GM21360 (cell line): ENCODE results near the gene ABCC1.
"Not testable (repeated sequence)": the region's sequence is repeated elsewhere in the genome, so short reads cannot be mapped to it uniquely, and the experiment has no call there.

Source experiments
- ATAC-seq: cut with Tn5 transposase; IDR thresholded peaks from one replicate; pipeline ENCODE4 v1.9.1; 2021; ENCODE audit warnings: mild to moderate bottlenecking, moderate library complexity; ENCODE audit not compliant: unreplicated experiment

Gene ABCC1

DNA sequence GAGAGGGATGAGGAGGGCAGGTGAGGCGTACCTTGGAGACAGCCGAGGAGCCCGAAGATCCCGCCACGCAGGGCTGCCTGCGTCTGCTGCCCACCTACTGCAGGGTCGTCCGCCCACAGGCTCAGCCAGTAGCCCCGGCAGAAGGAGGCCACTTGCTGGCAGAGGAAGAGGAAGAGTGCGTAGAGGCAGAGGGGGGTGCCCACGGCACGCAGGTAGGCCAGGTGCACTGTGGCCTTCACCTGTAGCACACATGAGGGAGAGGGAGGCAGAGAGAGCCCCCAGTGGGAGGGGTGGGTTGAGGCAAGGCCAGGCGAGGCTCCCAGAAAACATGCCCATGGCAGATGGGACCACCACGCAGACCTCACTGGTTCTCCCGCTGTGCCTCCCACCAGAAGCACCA is 220.2 kb downstream of the ABCC1 start:
- no peak for ATAC-seq

- ATAC-seq, result no peak
Observed at GRCh38 chr16:16171332-16171919, 222.0 kb downstream of the ABCC1 start.

DNA sequence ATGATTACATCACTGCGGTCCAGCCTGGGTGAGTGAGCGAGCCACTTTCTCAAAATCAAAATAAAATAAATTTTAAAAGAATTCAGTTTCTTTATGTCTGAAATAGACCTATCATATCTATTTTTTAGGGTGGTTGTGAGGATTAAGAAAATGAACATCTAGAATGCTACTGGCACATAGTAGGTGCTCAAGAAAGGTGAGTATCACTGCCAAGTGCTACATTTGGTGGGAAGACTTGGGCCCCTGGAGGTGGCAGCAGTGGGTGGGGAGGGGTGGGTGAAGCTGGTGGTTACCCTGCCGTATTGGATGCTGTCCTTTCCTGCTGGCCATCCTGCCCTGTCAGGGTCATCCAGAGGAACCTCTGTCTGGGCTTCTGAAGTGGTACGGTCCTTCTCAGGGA is 223.6 kb downstream of the ABCC1 start:
- ATAC-seq, result no peak

DNA sequence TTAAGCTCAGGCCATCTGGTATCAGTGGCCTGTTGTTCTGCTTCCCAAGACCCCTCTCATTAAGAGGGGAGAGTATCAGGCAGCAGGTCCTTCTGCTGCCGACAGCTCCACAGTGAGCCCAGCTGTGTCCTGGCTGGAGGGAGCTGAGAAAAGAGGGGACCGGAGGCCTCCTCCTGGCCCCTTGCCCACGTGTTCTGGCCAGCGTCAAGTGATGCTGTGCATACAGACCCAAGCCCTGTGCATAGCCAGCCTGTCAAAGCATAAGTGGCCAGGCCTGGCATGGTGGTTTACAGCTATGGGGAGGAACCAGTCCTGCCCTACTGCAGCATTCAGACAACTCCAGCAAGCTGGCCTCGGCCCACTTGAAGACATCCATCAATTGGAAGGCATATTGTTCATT is 225.9 kb downstream of the ABCC1 start:
- ATAC-seq, result no peak

- ATAC-seq, result no peak
Observed at GRCh38 chr16:16176328-16176727, 226.9 kb downstream of the ABCC1 start.

GRCh38 chr16:16178455-16179162 is 229.2 kb downstream of the ABCC1 start:
- ATAC-seq, result no peak

- ATAC-seq, result not testable (repeated sequence)
Observed at GRCh38 chr16:16181748-16182147, 232.3 kb downstream of the ABCC1 start.

GRCh38 chr16:16182918-16183317 is 233.5 kb downstream of the ABCC1 start:
- ATAC-seq, result no peak

GRCh38 chr16:16183562-16183961 is 234.1 kb downstream of the ABCC1 start:
- no peak for ATAC-seq

GRCh38 chr16:16184594-16184993 is 235.2 kb downstream of the ABCC1 start:
- ATAC-seq, result no peak

GRCh38 chr16:16185095-16185494 is 235.7 kb downstream of the ABCC1 start:
- no peak for ATAC-seq

- ATAC-seq, result no peak
Observed at GRCh38 chr16:16186820-16187219, 237.4 kb downstream of the ABCC1 start.

DNA sequence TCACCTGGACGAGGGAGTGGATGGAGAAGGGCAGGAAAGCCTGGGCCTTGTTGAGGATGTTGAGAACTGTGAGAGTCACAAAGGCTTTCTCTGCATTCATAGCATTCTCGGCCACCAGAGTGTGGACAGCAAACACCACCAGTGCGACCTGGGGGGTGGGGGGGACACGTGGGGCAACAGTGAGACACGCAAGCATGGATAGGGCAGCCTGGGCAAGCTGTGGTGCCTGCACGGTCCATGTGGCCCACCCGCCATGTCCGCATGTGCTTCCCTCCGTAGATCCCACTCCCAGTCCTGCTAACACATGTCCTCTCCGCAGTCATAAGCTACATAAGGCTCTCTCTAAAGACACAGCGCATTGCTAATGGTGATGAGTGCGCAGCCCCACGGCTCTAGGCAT is 239.4 kb downstream of the ABCC1 start:
- no peak for ATAC-seq

DNA sequence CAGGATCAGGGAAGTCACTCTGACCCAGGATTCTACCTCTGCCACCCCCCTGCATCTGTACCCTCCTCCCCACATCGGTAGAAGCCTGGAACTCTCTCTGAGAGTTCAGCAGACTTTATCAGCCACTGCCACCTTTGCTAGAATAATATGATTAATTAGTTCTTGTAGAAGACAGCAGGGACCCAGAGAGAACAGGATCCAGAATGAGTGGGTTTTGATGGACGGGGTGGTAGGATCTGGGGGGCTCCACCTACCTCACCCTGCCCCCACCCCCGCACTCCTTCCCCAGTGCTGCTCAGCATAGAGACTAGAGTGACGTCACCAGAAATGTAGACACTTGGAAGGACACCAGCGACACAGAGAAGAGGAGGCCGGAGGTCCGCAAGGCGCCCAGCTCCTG is 240.4 kb downstream of the ABCC1 start:
- no peak for ATAC-seq

DNA sequence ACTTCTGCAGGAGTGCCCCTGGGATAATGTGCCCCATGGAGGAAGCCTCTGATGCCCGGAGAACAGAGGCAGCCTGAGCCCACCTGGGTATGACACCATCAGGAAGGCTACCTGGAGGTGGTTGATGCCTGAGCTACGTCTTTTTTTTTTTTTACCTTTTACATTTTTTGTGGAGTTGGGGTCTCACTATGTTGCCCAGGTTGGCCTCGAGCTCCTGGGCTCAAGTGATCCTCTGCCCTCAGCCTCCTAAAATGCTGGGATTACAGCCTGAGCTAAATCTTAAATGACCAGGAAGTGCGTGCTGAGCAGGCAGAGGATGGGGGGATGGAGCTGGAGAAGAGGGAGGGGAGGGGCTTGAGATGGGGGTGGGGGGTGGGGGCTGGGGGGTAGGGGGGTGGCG is 241.1 kb downstream of the ABCC1 start:
- ATAC-seq, result no peak

DNA sequence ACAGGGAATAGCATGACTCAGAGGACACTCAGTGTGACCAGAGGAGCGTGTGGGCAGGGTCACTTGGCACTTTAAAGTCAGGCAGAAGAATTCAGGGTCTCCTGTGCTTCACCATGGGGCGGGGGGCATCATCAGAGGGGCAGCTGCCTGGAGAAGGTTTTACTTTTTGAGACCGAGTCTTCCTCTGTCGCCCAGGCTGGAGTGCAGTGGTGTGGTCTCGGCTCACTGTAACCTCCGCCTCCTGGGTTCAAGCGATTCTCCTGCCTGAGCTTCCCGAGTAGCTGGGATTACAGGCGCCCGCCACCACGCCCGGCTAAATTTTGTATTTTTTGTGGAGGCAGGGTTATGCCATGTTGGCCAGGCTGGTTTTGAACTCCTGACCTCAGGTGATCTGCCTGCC is 241.6 kb downstream of the ABCC1 start:
- ATAC-seq, result not testable (repeated sequence)

- ATAC-seq, result no peak
Observed at GRCh38 chr16:16191493-16192167, 242.2 kb downstream of the ABCC1 start.
